GM18907 (cell line): ENCODE data around the gene HPSE2.

ENCODE experiments used
- ATAC-seq: cut with Tn5 transposase; IDR thresholded peaks from one replicate; pipeline ENCODE4 v1.9.1; 2021; ENCODE audit warnings: mild to moderate bottlenecking, moderate library complexity; ENCODE audit not compliant: unreplicated experiment

HPSE2 gene

DNA sequence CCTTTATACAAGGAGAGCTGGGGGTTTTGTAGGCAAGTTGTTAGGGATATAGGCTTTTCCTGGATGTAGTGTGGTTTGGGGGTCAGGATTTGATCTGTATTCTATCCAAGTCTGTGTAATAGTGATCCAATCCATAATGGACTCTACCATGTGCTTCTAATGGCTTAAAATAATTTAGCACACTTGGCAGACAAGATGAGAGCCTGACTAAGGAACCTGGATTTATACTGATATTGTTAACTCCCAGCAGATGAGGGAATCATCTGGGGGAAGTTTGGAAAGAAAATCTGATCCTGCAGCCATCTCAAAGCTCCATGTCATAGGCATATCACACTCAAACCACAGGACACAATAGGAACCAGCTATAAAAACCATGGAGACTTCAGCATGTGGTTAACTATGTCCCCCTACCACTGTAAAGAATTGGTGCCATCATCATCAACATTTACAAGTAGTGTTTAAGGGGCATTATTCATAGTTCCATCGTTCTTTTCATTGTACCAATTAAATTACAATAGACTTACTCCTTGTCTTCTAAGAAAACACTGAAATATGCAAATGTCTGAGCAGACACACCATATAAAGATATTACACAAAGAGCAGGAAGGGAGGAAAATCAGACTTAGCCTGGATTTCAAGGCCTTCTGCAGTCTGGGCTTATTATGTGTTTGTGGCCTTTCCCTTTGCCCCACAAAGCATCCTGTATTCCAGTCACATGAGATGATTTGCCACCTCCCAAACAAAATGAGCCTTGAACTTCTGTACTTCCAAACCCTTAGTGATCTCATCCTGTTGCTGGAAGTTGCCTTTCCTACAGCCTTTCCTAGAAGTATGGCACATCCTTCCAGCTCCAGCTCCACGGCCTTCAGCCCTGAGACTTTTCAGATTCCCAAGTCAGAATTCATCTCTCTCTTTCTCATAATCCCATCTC lies 766.4 kb downstream of the HPSE2 start:
- no peak for ATAC-seq

- ATAC-seq = peak; percentile 95
Observed at GRCh38 chr10:98467506-98468318, 767.9 kb downstream of the HPSE2 start.

GRCh38 chr10:98466861-98467505 lies 768.7 kb downstream of the HPSE2 start:
- no peak for ATAC-seq

DNA sequence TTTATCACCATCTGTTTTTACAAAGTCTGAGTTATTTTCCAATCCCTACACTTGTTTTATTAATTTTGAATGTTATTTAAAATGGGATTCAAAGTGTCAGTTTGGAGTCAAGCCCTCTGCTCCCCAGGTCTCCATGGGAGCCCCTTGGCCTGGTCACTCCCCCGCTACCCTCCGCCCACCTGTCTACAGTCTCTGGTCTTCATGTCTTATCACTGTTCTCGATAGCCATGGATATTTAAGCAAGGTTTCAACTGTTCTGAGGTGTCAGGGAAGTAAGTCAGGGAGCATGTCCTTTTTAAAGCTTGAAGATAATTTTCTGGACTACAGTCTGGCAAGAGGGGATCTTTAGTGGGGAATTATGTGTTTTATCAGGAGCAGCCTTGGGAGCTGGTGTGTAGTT lies 769.8 kb downstream of the HPSE2 start:
- no peak for ATAC-seq

DNA sequence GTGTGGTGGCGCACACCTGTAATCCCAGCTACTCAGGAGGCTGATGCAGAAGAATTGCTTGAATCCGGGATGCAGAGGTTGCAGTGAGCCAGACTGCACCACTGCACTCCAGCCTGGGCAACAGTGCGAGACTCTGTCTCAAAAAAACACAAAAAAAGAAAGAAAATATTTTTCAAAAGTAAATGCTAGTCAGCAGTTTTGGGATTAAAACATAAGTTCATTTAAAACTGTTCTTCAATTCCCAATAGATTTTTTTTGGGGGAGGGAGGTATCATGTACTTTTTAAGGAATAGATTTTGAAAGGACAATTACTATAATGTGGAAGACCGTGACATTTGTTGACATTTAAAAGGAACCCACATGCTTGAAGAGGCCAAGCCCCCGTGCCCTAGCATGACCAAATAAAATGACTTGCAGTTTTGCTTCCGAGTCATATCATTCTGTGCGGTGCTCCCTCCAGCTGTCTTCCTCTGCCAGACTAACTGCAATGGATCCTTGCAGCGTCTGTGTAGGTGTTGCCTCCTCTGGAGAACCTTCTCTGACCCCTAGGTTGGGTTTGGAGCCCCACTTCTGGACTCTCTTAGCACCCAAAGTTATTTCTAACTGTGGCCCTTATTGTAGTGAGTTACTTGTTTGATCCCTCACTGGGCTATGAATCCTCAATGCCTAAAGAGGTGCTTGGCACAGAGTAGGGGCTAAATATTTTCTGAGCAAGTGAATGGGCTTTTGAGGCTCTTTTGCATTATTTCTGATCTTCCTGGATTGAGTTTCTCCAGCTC lies 771.5 kb downstream of the HPSE2 start:
- ATAC-seq = no peak

DNA sequence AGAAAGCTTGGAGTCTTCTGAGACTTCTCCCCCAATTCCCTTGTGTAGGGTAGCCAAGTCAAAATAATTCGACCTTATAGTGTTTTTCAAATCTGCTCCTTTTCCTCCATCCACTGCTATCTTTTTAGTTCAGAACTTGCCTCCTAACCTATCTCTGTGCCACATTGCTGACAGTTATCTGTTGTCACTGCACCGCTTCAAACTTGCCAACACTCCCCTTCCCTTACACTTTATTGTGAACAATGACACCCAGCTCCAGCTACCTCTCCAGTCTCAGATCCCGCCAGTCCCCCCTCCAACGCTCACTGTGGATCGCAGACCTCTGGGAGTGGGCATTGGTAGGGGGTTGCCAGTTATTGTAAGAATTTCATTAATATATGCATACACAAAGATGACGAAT lies 772.6 kb downstream of the HPSE2 start:
- no peak for ATAC-seq

DNA sequence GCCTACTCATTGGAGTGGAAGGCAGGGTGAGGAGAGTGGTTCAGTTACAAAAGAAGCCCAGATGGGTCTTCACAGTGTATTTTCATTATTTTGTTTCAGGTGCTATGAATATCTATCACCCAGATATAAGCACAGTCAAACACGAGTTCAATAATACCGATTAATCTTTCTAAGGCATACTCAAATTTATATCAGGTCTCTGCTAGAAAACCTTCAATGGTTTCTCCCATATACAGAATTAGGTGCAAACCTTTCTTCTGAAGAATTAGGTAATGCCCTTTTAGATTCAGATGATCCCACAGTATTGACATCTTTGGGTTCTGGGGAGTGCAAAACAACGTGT lies 774.2 kb downstream of the HPSE2 start:
- no peak for ATAC-seq

- no peak for ATAC-seq
Observed at GRCh38 chr10:98460837-98461499, 774.7 kb downstream of the HPSE2 start.

DNA sequence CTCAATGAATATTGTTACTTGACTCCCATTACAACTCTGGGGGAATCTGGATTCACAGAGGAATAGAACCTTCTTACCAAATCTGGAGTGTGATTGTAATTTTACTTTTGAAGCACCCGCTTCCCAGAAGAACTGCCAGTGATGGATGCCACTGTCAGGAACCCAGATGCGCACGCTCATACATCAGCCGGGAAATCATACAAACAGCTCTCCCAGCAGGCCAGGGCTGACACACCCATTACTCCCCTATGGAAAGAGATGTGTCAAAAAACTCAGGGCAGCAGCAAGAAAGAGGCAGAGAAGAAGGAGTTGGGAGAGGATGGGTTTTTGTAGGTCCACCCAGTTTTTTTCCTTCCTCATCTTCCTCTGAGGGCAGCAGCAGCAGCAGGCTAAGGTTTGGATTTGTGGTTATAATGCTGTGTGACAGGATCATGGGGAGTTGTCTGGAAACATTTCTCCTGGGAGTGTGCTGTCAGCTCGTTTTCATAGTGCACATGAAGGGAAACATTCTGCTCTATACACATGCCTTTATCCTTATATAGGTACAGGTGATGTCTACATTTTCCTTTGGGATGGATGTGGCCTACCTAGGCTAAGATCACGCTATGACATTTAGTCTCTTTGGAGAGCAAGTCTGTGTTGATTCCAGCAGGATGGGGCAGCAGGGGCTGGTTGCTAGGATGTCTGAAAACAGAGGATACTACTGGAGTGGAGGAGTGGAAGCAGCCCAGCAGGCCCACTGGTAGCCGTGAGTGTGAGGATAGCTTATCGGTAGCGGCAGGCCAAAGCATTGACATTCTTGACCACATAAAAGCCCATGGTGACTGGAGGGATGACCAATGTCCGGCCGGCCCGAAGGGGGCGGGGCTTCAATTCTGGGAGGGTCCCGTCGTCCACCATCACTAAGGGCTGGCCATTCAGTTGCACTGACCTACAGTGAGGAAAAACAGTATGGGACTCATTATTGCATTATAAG lies 776.6 kb downstream of the HPSE2 start:
- no peak for ATAC-seq

DNA sequence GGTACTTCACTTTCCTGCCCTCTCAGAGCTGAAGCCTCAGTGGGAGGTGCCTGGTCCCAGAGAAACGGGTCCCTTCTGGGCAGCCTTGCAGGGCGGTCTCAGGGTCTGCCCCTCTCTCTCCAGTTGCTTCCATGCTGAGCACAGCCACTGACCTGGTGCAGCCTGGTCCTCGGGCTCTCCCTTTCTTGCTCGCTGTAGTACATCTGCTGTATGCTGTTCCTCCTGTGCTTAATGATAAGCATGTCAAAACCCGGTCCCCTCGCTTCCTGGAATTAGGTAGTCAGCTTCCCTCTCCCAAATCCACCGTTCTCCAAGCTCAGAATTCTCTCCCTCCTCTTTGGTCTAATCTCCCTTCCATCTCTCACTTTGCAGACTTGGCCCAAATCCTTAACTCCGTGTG lies 777.9 kb downstream of the HPSE2 start:
- no peak for ATAC-seq

- ATAC-seq = no peak
Observed at GRCh38 chr10:98456686-98457482, 778.8 kb downstream of the HPSE2 start.

DNA sequence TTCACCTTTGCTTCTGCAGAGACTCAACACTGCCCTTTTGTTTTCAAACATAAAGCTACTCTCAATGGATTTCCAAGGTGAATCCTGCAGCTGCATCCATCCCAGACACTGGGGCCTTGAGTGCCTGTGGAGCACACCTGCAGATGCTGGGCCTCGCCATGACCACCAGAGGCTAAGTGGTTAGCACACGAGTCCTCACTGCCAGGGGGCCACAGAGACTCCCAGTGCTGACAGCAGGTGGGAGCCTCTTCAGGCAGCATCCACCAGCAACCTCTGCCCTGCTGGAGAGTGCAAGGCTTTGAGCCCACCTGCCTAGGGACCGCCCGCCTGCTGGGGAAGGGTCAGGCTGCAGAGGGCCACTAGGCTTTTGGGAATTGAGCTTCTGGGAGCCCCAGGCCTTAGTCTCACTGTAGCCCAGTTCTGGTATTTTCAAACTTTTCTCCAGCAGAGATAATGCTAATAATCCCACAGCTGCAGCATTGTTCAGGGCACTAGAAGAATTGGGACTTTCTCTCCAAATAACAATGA lies 779.5 kb downstream of the HPSE2 start:
- ATAC-seq = no peak

DNA sequence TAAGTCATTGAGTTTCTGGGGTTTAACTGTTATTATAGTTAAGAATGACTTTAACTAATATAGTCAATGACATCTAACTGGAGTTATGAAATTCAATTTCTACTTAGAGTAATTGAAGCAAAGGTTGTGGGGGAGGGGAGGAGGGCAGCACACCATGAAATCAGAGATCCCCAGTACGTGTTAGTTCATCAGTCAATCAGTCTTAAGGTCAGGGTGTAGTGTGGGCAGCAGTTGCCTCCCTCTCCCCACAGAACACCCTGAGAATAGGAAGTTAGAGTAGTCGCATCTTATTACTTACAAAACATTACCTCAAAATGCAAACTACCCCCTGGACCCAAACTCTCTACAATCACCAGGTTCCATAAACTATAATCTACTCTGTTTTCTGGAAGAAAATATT lies 781.9 kb downstream of the HPSE2 start:
- ATAC-seq = no peak

- ATAC-seq = no peak
Observed at GRCh38 chr10:98450618-98451017, 785.0 kb downstream of the HPSE2 start.

- ATAC-seq = no peak
Observed at GRCh38 chr10:98449287-98449686, 786.4 kb downstream of the HPSE2 start.

DNA sequence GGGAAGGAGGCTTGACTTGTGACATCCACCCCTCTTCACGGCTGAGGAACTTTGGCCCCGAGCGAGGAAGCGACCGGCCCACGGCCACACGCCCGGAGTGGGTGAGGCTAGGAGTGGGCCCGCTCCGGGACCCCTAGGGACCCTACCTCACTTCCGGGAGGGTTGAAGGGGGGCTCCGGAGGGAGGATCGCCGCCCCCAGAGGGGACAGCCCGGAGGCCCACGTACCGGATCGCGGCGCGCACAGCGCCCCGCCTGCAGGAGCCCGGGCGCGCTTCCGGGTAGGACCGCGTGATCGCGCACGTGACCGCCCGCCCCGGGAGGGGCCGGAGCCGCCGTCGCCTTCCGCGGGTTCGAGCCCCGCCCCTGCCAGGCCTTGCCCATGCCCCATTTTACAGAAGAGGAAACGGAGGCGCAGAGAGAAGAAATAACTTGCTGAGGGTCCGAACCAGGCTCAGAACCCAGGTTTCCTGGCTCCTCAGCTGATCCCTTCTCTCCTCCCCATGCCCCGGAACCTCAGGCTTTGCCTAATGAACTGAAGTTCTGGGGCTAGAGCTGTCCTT lies 788.9 kb downstream of the HPSE2 start, which contains the start of gene HPS1:
TSS of gene HPS1 (minus strand) at position 275 of the 561 bp plus-strand sequence. CDS start 3,695 bp downstream, outside the sequence.
- ATAC-seq = peak; percentile 85

- peak; percentile 47 for ATAC-seq
Observed at GRCh38 chr10:98446151-98446660, 789.4 kb downstream of the HPSE2 start.
